Liver (tissue), 9 donors: ENCODE data around the gene ADRA2B. TPM values are rescaled to one million over a fixed set of nuclear protein-coding genes. Genes with fewer than 3 reads are reported as not detected.
A peak's percentile ranks its signal among the peaks of the same experiment; 100 is the strongest.

Experiments used
- DNase-seq: peaks from one replicate; pipeline ENCODE4 v3.0.0-alpha.2; 2017; ENCODE audit warnings: low spot score
- H3K27ac ChIP-seq, 2 donors: one replicate each; pipeline ENCODE4 v1.7.0; 2013; ENCODE audit warnings: inconsistent platforms in 2 of 2, low read length in 2 of 2, control low read depth in 1 of 2, low read depth in 1 of 2, mild to moderate bottlenecking in 1 of 2
- H3K27me3 ChIP-seq, 4 donors: one replicate each; pipeline versions ENCODE4 v1.6.1 to v1.7.0; 2013; ENCODE audit warnings: low read length in 3 of 4, inconsistent platforms in 1 of 4, mild to moderate bottlenecking in 1 of 4, moderate library complexity in 1 of 4; ENCODE audit not compliant: control insufficient read depth in 4 of 4, insufficient read depth in 4 of 4
- H3K36me3 ChIP-seq, 4 donors: one replicate each; pipeline versions ENCODE4 v1.6.1 to v1.7.0; 2013; ENCODE audit warnings: low read length in 3 of 4, mild to moderate bottlenecking in 3 of 4, low read depth in 1 of 4, moderate library complexity in 1 of 4; ENCODE audit not compliant: control insufficient read depth in 4 of 4, insufficient read depth in 3 of 4
- H3K4me1 ChIP-seq, 4 donors: one replicate each; pipeline versions ENCODE4 v1.6.1 to v1.7.0; 2013; ENCODE audit warnings: low read length in 3 of 4, mild to moderate bottlenecking in 3 of 4, moderate library complexity in 1 of 4; ENCODE audit not compliant: control insufficient read depth in 4 of 4, insufficient read depth in 4 of 4
- H3K4me3 ChIP-seq, 3 donors: one replicate each; pipeline versions ENCODE4 v1.6.1 to v1.7.0; 2013; ENCODE audit warnings: low read length in 3 of 3, control low read depth in 1 of 3, low read depth in 1 of 3, mild to moderate bottlenecking in 1 of 3
- H3K9ac ChIP-seq, 2 donors: one replicate each; pipeline ENCODE4 v1.7.0; 2013; ENCODE audit warnings: low read length in 2 of 2, mild to moderate bottlenecking in 2 of 2, moderate library complexity in 2 of 2, control low read depth in 1 of 2, low read depth in 1 of 2
- H3K9me3 ChIP-seq, 4 donors: one replicate each; pipeline versions ENCODE4 v1.6.1 to v1.7.0; 2013; ENCODE audit warnings: low read length in 3 of 4; ENCODE audit not compliant: control insufficient read depth in 4 of 4
- EGR1 ChIP-seq, 2 donors: IDR thresholded peaks; 2 replicates each; pipeline ENCODE4 v1.6.1; 2016 to 2018; ENCODE audit warnings: antibody characterized with exemption in 2 of 2, low read depth in 2 of 2
- FOXA1 ChIP-seq: IDR thresholded peaks from 2 replicates; pipeline ENCODE4 v1.6.1; 2016; ENCODE audit warnings: antibody characterized with exemption
- FOXA2 ChIP-seq: IDR thresholded peaks from 2 replicates; pipeline ENCODE4 v1.6.1; 2016; ENCODE audit warnings: antibody characterized with exemption
- GABPA ChIP-seq, 2 donors: IDR thresholded peaks in 1 of 2; conservative IDR thresholded peaks in 1 of 2; 2 replicates each; pipeline ENCODE4 v1.6.1; 2016; ENCODE audit warnings: antibody characterized with exemption in 2 of 2, mild to moderate bottlenecking in 1 of 2, moderate library complexity in 1 of 2
- HNF4G ChIP-seq: IDR thresholded peaks from 2 replicates; pipeline ENCODE4 v1.6.1; 2016; ENCODE audit warnings: antibody characterized with exemption
- JUND ChIP-seq, 2 donors: IDR thresholded peaks; 2 replicates each; pipeline ENCODE4 v1.6.1; 2016; ENCODE audit warnings: antibody characterized with exemption in 2 of 2
- RAD21 ChIP-seq, 2 donors: IDR thresholded peaks; 2 replicates each; pipeline ENCODE4 v1.6.1; 2016; ENCODE audit warnings: antibody characterized with exemption in 2 of 2, mild to moderate bottlenecking in 2 of 2
- RXRA ChIP-seq, 2 donors: IDR thresholded peaks; 2 replicates each; pipeline ENCODE4 v1.6.1; 2017 to 2018; ENCODE audit warnings: antibody characterized with exemption in 2 of 2, mild to moderate bottlenecking in 1 of 2
- SP1 ChIP-seq: IDR thresholded peaks from 2 replicates; pipeline ENCODE4 v1.6.1; 2018; ENCODE audit warnings: antibody characterized with exemption, mild to moderate bottlenecking
- TAF1 ChIP-seq: conservative IDR thresholded peaks from 2 replicates; pipeline ENCODE4 v1.6.1; 2016; ENCODE audit warnings: antibody characterized with exemption, mild to moderate bottlenecking
- YY1 ChIP-seq: IDR thresholded peaks from 2 replicates; pipeline ENCODE4 v1.6.1; 2016; ENCODE audit warnings: antibody characterized with exemption, mild to moderate bottlenecking
- WGBS: extraction: QIAGEN DNeasy Blood & Tissue Kit; methylation state at CpG from one replicate; pipeline ENCODE4 v1.1.7; 2013; 5-methylcytosine and 5-hydroxymethylcytosine counted together
- polyA plus RNA-seq, 2 donors: library from polyadenylated mRNA; stranded (reverse) in 1 of 2; unstranded in 1 of 2; fragments of 200-250 nt in 1 of 2; fragments of >200 nt in 1 of 2; fragmentation: Nextera tagmentation in 1 of 2; extraction: Ambion mirVana in 1 of 2; gene quantifications; one replicate each; pipeline versions ENCODE4 v1.2.1 to v1.2.3, GENCODE V29; 2013 to 2015
- total RNA-seq, 2 donors: library from RNA; depleted of rRNA; stranded (reverse); fragments of >200 nt; gene quantifications; one replicate each; pipeline ENCODE4 v1.2.3, GENCODE V29; 2014
- TF ChIP-seq, protein P1 (sequence below): IDR thresholded peaks from 2 replicates; pipeline ENCODE4 v1.6.1; 2016; ENCODE audit warnings: antibody characterized with exemption, mild to moderate bottlenecking
- TF ChIP-seq, protein P2 (sequence below): IDR thresholded peaks from 2 replicates; pipeline ENCODE4 v1.6.1; 2016; ENCODE audit warnings: antibody characterized with exemption
- TF ChIP-seq, protein P3 (sequence below): fragments of 150-350 bp; IDR thresholded peaks from 2 replicates; pipeline ENCODE4 v1.5.1; 2017; ENCODE audit warnings: improper control_type of control experiment, low read depth, low read length; ENCODE audit not compliant: missing input control
- donor health status: healthy.
- donor health status: healthy.
- donor health status: healthy.
- donor health status: healthy.
- donor health status: healthy.

Gene ADRA2B
- total and polyA plus RNA-seq, 4 donors: 1.3 to 8.6 (median 3.0) TPM

DNA sequence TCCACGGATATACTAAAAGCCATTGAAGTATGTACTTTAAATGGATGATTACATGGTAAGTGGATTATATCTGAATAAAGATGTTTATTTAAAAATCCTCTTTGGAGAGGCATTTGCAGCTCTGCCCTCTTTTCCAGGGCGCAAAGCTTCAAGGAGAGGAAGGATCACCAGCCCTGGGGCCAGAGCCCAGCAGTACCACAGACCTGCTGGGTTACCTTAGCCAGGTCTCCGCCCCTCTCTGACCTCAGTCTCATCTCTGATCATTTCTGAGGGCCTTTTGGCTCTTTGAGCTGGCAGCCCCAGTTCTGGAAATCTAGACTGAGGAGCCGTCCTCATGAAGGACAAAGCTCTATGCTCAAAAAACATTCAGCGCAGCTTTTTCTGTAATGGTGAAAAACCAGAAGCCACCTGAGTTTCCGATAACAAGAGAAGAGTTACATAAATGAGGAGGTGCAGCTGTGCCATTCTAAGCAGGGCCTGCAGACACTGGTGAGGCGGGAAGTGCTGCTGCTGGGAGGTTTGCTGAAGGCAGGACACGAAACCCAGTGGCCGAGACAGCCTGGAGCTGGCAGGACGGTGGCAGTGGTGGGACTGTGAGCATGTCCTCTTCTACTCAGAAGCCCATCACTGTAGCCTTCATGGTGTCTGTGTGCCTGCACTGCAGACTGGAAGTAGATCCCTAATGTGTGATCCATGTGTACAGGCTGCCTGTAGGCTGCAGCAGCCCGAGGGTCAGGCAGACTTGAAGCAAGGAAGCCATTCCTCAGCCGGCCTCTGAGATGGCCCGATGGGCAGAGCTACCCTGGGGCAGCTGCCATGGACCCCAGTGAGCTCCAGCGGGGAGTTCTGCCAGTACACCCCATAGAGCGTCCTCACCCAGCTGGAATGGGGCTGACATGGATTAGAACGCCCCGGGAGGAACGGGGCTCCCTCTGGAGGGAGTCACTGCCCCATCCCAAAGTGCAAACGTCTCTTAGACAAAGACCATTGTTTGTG lies 27.7 kb downstream of the ADRA2B start:
- WGBS: 79% methylated on average over 19 of the region's 19 CpGs
- H3K36me3 ChIP-seq: no peaks in the 10 kb centered on the region
- no peak overlapping the region for H3K27ac ChIP-seq
- H3K27me3 ChIP-seq: no peaks in the 10 kb centered on the region
- H3K4me3 ChIP-seq: no peak overlapping the region
- no peak overlapping the region for H3K9ac ChIP-seq
- TF ChIP-seq HNF4G: no peak
- TF ChIP-seq, protein P1, sequence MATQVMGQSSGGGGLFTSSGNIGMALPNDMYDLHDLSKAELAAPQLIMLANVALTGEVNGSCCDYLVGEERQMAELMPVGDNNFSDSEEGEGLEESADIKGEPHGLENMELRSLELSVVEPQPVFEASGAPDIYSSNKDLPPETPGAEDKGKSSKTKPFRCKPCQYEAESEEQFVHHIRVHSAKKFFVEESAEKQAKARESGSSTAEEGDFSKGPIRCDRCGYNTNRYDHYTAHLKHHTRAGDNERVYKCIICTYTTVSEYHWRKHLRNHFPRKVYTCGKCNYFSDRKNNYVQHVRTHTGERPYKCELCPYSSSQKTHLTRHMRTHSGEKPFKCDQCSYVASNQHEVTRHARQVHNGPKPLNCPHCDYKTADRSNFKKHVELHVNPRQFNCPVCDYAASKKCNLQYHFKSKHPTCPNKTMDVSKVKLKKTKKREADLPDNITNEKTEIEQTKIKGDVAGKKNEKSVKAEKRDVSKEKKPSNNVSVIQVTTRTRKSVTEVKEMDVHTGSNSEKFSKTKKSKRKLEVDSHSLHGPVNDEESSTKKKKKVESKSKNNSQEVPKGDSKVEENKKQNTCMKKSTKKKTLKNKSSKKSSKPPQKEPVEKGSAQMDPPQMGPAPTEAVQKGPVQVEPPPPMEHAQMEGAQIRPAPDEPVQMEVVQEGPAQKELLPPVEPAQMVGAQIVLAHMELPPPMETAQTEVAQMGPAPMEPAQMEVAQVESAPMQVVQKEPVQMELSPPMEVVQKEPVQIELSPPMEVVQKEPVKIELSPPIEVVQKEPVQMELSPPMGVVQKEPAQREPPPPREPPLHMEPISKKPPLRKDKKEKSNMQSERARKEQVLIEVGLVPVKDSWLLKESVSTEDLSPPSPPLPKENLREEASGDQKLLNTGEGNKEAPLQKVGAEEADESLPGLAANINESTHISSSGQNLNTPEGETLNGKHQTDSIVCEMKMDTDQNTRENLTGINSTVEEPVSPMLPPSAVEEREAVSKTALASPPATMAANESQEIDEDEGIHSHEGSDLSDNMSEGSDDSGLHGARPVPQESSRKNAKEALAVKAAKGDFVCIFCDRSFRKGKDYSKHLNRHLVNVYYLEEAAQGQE: no peak
- no peak for TF ChIP-seq FOXA2
- TF ChIP-seq JUND (IDR thresholded peaks at IDR 0.05): no peak
- TF ChIP-seq, protein P2, sequence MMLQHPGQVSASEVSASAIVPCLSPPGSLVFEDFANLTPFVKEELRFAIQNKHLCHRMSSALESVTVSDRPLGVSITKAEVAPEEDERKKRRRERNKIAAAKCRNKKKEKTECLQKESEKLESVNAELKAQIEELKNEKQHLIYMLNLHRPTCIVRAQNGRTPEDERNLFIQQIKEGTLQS: no peak
- no peak for TF ChIP-seq TAF1
- no peak for TF ChIP-seq EGR1 (IDR thresholded peaks at IDR 0.05; ENCODE audit: low read depth in 2 of 2)
- TF ChIP-seq GABPA (IDR thresholded peaks at IDR 0.05 in 1 of 2, conservative IDR thresholded peaks at IDR 0.05 in 1 of 2): no peak
- TF ChIP-seq RAD21 (IDR thresholded peaks at IDR 0.05): no peak
- TF ChIP-seq FOXA1: no peak
- TF ChIP-seq YY1: no peak
- TF ChIP-seq SP1: no peak
- TF ChIP-seq, protein P3, sequence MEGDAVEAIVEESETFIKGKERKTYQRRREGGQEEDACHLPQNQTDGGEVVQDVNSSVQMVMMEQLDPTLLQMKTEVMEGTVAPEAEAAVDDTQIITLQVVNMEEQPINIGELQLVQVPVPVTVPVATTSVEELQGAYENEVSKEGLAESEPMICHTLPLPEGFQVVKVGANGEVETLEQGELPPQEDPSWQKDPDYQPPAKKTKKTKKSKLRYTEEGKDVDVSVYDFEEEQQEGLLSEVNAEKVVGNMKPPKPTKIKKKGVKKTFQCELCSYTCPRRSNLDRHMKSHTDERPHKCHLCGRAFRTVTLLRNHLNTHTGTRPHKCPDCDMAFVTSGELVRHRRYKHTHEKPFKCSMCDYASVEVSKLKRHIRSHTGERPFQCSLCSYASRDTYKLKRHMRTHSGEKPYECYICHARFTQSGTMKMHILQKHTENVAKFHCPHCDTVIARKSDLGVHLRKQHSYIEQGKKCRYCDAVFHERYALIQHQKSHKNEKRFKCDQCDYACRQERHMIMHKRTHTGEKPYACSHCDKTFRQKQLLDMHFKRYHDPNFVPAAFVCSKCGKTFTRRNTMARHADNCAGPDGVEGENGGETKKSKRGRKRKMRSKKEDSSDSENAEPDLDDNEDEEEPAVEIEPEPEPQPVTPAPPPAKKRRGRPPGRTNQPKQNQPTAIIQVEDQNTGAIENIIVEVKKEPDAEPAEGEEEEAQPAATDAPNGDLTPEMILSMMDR: no peak
- H3K9me3 ChIP-seq: no peaks in the 10 kb centered on the region
- peaks cover 0 to 1% (median 0%) of the 10 kb centered on the region in 4 donors for H3K4me1 ChIP-seq
- peak; percentile 19 for DNase-seq

DNA sequence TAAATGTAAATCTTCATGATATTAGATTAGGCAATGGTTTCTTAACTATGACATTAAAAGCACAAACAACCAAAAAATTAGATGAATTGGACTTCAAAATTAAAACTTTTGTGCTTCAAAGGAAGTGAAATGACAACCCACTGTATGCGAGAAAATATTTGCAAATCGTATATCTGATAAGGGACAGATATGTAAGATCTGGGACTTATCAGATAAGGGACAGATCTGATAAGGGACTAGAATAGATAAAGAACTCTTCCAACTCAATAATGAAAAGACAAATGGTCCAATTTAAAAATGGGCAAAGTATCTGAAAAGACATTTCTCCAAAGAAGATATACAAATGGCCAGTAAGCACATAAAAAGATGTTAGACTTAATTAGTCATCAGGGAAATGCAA lies 29.2 kb downstream of the ADRA2B start:
- H3K4me1 ChIP-seq: peaks cover 0 to 7% (median 0%) of the 10 kb centered on the region in 4 donors
- TF ChIP-seq GABPA (IDR thresholded peaks at IDR 0.05 in 1 of 2, conservative IDR thresholded peaks at IDR 0.05 in 1 of 2) (no peak), RXRA (IDR thresholded peaks at IDR 0.05) (no peak), FOXA2 (no peak), EGR1 (IDR thresholded peaks at IDR 0.05; ENCODE audit: low read depth in 2 of 2) (no peak), SP1 (no peak), HNF4G (no peak), TAF1 (no peak)
- TF ChIP-seq, protein P2: no peak
- WGBS: 75% methylated on average over 2 of the region's 2 CpGs

More for the DNA sequence above, 29.2 kb downstream of the ADRA2B start:
- Histone ChIP-seq H3K4me3 (no peak overlapping the region), H3K27ac (no peak overlapping the region), H3K27me3 (no peaks in the 10 kb centered on the region), H3K36me3 (no peaks in the 10 kb centered on the region), H3K9ac (no peak overlapping the region), H3K9me3 (no peaks in the 10 kb centered on the region)
- no peak for DNase-seq
